GM18861 (cell line): ENCODE data around the gene SORT1.
"Not testable (repeated sequence)": the region's sequence is repeated elsewhere in the genome, so short reads cannot be mapped to it uniquely, and the experiment has no call there.

Source experiments
- ATAC-seq: cut with Tn5 transposase; IDR thresholded peaks from one replicate; pipeline ENCODE4 v1.9.1; 2021; ENCODE audit not compliant: unreplicated experiment

SORT1 gene

DNA sequence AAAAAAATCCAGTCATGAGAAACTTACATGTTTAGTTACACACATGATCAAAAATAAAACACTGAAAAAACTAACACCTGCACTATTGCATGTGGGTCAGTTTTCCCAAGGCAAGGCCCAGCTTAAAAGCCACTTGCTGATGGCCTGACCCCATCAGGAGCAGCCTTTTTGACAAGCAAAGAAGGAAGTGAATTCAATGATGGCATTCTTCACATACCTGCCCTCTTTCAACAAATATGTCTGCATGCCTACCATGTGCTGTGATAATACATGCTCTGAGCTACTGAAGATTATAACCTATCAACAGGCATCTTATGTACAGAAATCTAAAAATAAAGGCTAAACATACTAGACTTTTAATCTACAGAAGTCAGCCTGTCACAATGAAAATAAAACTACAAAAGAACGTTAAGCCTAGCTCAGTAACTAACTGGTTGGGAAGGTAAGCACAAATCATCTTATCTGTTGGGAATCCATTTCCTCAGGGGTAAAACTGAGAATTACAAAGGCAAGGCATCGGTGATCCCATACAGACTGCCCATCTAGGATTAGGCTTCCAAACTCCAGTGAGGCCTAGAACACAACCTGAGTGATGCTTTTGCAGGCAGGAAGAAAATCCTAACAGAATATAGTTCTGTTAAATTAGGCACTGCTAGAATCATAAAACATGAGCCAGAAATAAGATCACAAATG lies 14.5 kb downstream of the SORT1 start:
- no peak for ATAC-seq

DNA sequence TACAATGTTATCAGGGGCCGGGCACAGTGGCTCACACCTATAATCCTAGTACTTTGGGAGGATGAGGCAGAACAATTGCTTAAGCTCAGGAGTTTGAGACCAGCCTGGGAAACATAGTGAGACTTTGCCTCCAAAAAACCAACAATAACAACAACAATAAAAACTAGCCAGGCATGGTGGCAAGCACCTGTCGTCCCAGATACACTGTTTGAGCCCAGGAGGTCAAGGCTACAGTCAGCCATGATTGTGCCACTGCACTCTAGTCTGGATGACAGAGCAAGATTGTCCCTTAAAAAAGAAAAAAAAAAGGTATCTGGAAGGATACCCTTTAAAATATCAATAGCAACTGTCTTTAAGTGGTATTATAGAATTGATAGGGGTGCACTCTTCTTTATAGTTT lies 16.1 kb downstream of the SORT1 start:
- no peak for ATAC-seq

DNA sequence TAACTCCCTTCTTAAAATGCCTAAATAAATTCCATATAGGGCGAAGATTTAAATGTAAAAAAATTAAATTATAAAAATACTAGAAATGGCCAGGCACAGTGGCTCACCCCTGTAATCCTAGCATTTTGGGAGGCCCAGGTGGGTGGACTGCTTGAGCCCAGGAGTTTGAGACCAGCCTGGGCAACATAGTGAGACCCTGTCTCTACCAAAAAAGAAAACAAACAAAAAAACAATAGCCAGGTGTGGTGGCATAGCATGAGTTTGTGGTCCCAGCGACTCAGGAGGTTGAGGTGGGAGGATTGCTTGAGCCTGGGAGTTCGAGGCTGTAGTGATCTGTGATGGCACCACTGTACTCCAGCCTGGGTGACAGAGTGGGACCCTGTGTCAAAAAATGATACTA lies 17.8 kb downstream of the SORT1 start:
- no peak for ATAC-seq

DNA sequence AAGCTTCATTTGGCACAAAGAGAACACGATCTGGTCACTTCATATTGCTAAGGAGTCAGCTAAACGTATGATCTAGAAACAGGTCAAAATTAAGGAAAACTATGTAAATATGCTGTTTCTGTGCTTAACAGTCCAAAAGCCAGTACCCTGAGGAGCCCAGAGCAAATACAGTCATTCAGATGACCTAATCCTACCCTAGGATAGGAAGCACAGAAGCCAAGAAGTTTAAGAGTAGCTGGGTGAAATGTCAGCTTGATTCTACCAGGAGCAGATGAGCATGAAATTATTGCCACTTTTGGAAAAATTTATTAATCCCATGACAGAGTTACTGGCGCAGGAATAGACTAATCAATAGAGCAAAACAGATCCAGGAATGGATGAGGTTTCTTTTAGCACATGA lies 18.3 kb downstream of the SORT1 start:
- ATAC-seq: no peak

DNA sequence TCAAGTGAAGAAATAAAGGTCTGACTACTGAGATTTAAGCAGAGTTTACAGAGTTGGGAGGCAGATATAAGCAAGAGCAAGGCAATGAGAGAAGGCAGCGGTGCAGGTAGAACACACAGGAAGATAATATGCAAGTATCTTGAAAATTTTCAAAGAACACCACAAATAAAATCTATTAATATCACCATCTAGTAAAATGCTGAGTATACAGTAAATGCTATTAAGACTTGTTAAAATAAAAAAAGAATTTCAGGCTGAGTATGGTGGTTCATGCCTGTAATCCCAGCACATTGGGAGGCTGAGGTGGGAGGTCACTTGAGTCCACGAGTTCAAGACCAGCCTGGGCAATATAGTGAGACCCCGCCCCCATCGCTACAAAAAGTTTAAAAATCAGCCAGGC lies 20.0 kb downstream of the SORT1 start:
- ATAC-seq: no peak

DNA sequence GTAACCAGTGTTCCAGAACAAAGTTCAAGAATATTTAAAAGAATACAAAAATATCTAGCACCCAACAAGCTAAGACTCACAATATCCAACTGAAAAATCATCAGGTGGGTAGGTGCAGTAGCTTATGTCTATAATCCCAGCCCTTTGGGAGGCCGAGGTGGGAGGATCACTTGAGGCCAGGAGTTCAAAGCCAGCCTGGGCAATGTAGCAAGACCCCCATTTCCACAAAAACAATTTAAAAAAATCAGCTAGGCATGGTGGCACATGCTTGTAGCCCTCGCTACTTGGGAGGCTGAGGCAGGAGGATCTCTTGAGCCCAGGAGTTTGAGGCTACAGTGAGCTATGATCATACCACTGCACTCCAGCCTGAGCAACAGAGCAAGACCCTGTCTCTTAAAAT lies 24.0 kb downstream of the SORT1 start:
- ATAC-seq: not testable (repeated sequence)

DNA sequence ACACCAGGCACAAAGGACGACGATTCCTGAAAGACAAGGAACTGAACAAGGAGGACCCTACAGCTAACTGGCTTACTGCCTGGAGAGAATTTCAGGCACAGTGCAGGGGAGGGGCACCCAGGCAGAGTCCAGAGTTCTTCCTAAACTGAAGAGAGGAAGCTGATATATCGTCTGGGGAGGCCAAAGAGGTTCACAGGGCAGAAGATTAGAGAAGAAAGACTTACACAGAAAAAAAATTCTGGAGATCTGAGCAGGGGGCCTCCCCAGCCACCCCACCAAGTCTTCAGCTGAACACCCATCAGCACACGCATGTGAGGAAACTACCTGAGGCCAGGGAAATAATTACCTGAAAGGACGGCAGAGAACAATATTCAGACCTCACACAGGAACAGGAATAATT lies 24.6 kb downstream of the SORT1 start:
- no peak for ATAC-seq

DNA sequence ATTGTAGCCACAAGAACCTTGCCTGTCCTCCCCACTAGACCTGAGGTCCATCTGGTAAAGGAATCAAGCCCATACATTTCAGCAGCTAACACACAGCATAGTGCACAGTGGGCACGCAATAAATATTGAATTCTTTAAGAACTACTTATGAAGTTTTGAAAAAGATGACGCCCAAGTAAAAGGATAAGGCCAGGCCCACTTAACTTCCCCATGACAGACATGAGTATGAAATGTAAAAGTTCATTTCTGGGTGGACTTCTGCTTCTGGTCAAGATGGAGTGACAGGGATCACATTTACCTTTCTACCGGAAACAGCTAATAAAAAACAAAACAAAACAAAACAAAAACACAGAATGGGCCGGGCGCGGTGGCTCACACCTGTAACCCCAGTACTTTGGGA lies 25.4 kb downstream of the SORT1 start:
- ATAC-seq: no peak

DNA sequence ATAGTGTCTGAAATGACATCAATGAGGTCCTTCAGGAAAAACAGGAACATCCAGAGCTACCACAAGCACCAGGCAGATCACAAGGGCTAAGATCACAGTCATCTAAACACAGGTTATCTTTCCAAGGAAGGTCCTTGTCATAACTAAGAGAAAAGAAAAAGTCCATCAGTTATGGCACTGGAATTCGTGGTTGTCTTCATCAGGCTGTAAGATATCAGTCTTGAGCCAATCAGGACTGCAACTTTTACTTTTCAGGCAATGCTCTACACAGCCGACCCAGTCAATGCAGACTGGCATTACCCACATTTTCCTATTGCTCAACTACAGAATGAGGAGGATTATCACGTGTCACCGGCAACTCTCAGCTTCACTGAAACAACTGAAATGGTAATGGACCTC lies 26.4 kb downstream of the SORT1 start:
- no peak for ATAC-seq

DNA sequence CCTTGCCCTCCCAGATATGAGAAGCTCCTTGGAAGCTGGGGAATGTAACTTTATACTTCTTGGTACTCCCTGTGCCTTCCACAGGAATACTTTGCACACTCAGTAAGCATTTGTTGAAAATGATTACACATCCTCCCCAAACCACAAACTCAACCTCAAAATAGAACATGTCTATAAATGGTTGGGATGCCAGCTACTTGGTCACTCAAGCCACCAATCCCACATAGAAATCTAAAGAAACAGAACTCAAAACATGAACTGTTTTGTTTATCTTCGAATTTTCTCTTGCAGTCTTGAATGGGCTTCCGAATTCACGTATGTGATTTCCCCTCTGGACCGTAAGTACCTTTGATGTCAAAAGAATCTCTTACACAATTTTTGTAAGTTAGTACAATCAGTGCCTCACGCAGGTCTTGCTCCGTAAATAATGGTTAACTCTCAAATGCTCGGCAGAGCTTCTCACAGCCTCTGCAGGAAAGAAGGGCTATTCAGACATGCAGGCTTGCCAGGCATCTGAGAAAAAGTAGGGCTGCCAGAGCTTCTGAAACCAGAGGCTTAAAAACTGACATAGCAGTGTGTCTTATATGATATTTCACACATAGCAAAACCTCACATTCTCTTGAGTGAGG lies 26.9 kb downstream of the SORT1 start:
- no peak for ATAC-seq

DNA sequence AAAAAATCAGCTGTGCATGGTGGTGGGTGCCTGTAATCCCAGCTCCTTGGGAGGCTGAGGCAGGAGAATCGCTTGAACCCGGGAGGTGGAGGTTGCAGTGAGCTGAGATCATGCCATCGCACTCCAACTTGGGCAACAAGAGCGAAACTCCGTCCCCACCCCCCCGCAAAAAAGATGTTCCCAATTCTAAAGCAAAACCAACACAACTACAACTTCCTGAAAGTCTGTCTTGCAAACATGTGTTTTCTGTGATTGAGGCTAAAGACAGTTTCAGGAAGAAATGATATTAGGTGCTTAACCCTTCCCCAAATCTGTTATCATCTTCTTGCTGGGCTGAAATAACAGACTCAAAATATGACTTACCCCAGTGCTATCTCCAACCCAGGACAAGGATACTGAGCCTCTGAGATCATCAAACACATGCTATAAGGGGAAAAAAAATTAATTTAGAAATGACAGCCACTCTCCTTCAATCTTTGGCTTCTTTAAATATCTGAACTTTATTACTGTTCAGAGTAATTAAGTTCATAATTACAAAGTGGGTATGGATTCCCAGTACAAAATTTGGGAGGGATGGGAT lies 28.5 kb downstream of the SORT1 start:
- no peak for ATAC-seq

DNA sequence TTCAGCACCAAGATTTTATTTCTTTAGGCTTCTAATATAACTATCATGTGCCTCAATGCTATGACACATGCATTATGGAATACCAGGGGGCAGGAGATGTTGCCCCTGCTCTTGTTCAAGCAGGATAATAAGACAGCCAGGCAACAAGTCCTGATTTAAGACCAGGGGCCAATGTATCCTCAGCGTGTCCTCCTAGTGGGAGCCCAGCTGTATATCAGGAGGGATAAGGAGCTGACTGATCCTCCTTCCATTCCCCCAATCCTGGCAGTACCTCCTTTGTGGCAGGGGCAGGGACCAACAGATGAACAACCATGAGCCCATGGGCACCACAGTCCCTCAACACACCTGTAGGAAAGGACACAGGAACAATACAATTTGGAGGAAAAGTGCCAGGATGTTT lies 29.3 kb downstream of the SORT1 start:
- ATAC-seq: no peak

DNA sequence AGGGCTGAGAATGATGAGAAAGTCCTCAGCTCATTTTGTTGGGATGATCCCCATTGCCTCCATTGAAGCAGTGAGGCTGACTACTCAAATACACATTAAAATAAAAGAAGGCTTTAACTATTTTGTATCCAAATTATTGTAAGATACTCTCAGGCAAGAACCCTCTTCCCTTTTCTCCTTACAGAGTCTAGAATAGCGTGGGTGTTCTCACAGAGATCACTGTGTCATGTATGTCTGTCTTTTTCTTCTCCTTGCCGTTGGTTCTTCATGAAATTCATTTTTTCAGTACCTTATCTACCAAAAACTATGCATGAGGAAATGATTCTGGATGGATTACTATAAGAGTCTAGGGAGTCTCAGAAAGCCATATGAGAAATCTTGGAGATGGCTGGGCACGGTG lies 30.1 kb downstream of the SORT1 start:
- no peak for ATAC-seq

DNA sequence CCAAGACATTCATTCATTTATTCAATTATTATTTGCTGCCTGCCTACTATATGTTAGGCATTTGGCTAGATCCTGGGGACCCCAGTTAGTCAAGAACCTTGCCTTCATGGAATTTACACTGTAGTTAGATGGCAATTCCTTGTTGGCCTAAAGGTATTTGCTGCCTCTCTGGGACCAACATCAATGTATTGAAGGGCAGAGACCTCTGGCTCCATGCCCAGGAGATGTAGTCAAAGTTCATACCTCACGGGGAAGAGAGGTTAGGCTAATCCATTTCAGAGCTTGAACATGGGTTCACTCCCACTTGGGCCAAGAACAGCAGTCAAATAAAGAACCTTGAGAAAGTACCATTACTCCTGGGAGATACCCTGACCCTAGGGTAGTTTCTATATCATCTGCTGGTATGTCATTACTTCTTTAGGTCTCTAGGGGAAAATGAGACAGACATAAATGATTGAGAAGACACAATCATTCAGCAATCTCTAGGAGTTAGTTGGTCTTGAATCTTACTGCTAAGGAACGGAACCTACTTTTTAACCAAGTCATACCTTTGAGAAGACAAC lies 32.0 kb downstream of the SORT1 start:
- ATAC-seq: no peak

DNA sequence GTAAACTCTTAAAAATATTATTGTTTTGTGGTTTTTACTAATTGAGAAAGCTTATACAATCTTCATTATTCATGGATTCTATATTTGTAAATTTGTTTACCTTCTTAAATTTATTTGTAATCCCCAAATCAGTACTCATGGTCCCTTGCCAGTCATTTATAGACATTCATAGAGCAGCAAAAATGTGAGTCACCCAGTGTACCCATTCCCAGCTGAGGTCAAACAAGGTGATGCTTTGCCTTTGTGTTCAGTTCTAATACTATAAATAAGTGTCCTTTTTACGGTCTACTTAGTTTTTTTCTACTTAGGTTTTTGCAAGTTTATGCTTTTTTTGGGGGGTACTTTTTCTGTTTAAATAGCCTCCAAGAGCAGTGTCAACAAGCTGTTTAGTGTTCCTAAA lies 36.1 kb downstream of the SORT1 start:
- ATAC-seq: no peak

DNA sequence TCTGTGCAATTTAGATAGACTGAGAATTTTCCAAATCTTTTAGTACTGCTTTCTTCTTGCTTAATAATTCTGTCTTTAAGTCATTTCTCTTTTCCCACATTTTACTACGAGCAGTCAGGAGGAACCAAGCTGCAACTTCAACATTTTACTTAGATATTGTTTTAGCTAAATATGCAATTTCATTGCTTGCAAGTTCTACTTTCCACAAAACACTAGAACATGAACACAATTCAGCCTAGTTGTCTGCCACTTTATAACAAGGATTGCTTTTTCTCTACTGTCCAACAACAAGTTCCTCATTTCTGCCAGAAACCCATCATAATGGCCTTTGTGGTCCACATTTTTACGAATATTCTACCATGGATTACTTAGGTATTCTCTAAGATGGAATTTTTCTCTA lies 36.6 kb downstream of the SORT1 start:
- ATAC-seq: no peak

DNA sequence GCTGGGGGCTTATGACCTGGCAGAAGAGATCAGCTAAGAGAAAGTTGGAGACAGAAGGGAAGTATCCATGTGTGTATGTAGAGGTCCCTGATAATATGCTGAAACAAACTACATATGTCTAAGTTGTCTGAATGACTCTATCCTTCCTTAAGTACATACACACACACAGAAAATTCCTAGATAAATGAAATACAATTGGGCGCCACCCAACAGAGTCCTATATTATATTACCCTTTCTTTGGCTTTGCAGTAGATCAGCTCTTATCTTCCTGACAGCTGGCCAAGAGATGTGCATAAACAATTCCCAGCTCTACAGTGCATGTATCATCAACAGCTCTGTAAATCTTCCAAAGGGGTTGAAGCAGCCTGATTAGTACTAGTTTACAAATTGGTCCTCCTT lies 40.1 kb downstream of the SORT1 start:
- ATAC-seq: no peak

DNA sequence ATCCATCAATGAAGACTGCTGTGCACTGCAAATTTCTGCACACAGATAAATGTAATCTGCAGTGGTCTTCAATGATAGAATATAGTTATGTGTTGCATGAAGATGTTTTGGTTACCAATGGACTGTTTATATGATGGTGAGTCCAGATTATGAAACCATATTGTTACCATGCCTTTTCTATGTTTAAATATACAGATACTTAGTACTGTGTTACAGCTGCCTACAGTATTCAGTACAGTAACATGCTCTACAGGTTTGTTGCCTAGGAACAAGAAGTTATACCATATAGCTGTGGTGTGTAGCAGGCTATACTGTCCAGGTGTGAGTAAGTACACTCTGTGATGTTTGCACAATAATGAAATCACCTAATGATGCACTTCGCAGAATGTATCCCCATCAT lies 40.8 kb downstream of the SORT1 start:
- ATAC-seq: no peak

DNA sequence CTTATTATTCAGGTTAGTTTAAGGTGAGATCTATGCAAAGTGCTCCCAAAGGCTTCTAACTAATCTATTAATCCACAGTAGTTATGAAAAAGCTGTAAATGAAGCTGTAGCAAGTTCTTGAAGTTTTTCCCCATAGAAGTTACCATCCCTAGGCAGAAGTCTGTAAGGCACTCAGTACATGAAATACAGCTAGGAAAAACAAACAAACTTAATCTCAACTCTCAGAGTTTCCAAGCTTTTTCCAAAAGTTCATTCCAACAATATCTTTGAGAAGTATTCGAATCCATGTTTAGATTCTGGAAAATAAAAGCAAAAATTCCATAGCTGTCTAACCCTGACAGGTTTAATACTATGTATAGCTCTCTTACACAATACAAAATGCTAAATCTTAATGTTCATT lies 41.2 kb downstream of the SORT1 start:
- ATAC-seq: no peak

DNA sequence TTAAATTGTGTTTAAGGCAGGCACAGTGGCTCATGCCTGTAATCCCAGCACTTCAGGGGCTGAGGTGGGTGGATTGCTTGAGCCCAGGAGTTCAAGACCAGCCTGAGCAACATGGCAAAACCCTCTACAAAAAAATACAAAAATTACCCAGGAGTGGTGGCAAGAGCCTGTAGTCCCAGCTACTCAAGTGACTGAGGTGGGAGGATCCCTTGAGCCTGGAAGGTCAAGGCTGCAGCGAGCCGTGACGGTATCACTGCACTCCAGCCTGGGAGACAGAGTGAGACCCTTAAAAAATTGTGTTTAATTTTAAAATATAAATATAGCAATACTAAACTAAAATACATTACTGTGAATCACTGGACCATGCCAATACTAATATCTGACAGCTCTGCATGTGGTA lies 42.8 kb downstream of the SORT1 start:
- ATAC-seq: no peak

DNA sequence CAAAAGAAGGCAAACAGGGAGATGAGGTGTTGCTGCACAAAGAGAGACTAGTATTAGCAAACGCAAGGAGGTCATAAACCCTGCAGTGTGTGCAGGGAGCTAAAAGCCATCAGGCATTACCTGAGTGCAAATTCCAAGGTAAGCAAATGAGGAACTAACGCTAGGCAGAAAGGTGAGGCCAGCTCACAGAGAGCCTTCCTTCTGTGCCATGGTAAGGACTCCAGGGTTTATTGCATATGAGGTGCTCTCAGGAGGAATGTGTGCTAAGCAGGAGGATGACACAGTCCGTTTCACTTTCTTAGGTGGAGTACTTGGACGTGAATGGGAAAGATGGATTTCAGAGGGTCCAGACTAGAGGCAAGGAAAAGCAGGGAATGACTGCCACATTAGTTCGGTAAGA lies 46.3 kb downstream of the SORT1 start:
- no peak for ATAC-seq

DNA sequence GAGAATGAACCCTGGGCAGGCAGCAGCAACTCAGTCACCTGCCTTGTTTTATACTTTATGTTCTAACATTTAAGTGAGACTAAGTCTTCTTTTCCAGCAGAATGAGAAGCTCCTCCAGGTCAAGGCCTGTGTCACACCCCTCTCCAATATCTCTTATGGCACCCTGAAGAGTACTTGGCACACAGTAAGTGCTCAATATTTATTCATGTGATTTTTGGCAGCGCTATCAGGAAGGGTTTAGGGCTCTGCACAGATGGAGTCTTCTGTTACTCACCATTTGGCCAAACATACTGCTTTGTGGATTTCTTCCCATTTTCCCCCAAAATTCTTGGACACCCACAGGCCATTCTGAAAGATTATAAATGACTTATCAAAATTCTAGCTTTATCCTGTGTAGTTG lies 47.1 kb downstream of the SORT1 start:
- no peak for ATAC-seq
